ENCODE results near the gene PHF20.

GRCh38 chr20:35831971-35832370, 60.2 kb downstream of the PHF20 start:
- TF ChIP-seq CTCF (IDR thresholded peaks at IDR 0.05) (no peak), POLR2A (IDR thresholded peaks at IDR 0.05) (no peak), POLR2AphosphoS5 (IDR thresholded peaks at IDR 0.05) (no peak)

Measured in breast epithelium (tissue), 3 donors.